ENCODE results near the gene INPP5E.

INPP5E gene

GRCh38 chr9:136389396-136389795 is 50.2 kb downstream of the INPP5E start:
- no peak for TF ChIP-seq CTCF (IDR thresholded peaks at IDR 0.05; ENCODE audit: insufficient read depth, missing control alignments)
- no peak for FAIRE-seq
- DNase-seq (ENCODE audit: insufficient read length, low spot score) = no peak

GRCh38 chr9:136387217-136387616 is 52.4 kb downstream of the INPP5E start:
- DNase-seq (ENCODE audit: insufficient read length, low spot score) = no peak
- FAIRE-seq = no peak
- TF ChIP-seq CTCF (IDR thresholded peaks at IDR 0.05; ENCODE audit: insufficient read depth, missing control alignments) = no peak

GRCh38 chr9:136386018-136386417 is 53.6 kb downstream of the INPP5E start:
- FAIRE-seq (no peak), DNase-seq (ENCODE audit: insufficient read length, low spot score) (no peak)
- no peak for TF ChIP-seq CTCF (IDR thresholded peaks at IDR 0.05; ENCODE audit: insufficient read depth, missing control alignments)

- DNase-seq (ENCODE audit: insufficient read length, low spot score) = no peak
- no peak for TF ChIP-seq CTCF (IDR thresholded peaks at IDR 0.05; ENCODE audit: insufficient read depth, missing control alignments)
- no peak for FAIRE-seq
These were observed 54.6 kb downstream of the INPP5E start for GRCh38 chr9:136385015-136385414.

GRCh38 chr9:136383436-136383835 is 56.2 kb downstream of the INPP5E start:
- FAIRE-seq = no peak

GRCh38 chr9:136381966-136382513 is 57.6 kb downstream of the INPP5E start:
- TF ChIP-seq CTCF (IDR thresholded peaks at IDR 0.05; ENCODE audit: insufficient read depth, missing control alignments) = no peak
- FAIRE-seq = no peak

More at GRCh38 chr9:136383436-136383835, 56.2 kb downstream of the INPP5E start:
- DNase-seq (ENCODE audit: insufficient read length, low spot score) = no peak
- no peak for TF ChIP-seq CTCF (IDR thresholded peaks at IDR 0.05; ENCODE audit: insufficient read depth, missing control alignments)

GRCh38 chr9:136381311-136381710 is 58.3 kb downstream of the INPP5E start:
- FAIRE-seq = no peak
- no peak for DNase-seq (ENCODE audit: insufficient read length, low spot score)
- no peak for TF ChIP-seq CTCF (IDR thresholded peaks at IDR 0.05; ENCODE audit: insufficient read depth, missing control alignments)

More at GRCh38 chr9:136381966-136382513, 57.6 kb downstream of the INPP5E start:
- no peak for DNase-seq (ENCODE audit: insufficient read length, low spot score)
